ENCODE results near the gene UBE2D4. TPM values are rescaled to one million over a fixed set of nuclear protein-coding genes. Genes with fewer than 3 reads are reported as not detected.
"Not testable (repeated sequence)": the region's sequence is repeated elsewhere in the genome, so short reads cannot be mapped to it uniquely, and the experiment has no call there.

UBE2D4 gene
- total and polyA plus RNA-seq, 7 donors, result 50.2 to 118 (median 67.1) TPM

GRCh38 chr7:43953071-43953470, 26.8 kb downstream of the UBE2D4 start:
- ATAC-seq (no peak), DNase-seq (no peak)
- no peaks in the 10 kb centered on the region for H3K27me3 ChIP-seq (ENCODE audit: insufficient read depth in 3 of 3, low read length in 2 of 3)
- H3K9me3 ChIP-seq, result no peaks in the 10 kb centered on the region
- peaks cover 0 to 81% of the 10 kb centered on the region in 2 donors for H3K36me3 ChIP-seq (ENCODE audit: insufficient read depth in 1 of 2, low read depth in 1 of 2)
- no peak for TF ChIP-seq CTCF (IDR thresholded peaks at IDR 0.05)
- WGBS, 3 donors, result 95 to 97% (median 96%) methylated on average over 5 of the region's 5 CpGs
- intact Hi-C loops (cut with DNase I), result no loop called here
- H3K4me3 ChIP-seq, result no peak overlapping the region
- H3K4me1 ChIP-seq, result no peaks in the 10 kb centered on the region
- H3K27ac ChIP-seq, result no peak overlapping the region

DNA sequence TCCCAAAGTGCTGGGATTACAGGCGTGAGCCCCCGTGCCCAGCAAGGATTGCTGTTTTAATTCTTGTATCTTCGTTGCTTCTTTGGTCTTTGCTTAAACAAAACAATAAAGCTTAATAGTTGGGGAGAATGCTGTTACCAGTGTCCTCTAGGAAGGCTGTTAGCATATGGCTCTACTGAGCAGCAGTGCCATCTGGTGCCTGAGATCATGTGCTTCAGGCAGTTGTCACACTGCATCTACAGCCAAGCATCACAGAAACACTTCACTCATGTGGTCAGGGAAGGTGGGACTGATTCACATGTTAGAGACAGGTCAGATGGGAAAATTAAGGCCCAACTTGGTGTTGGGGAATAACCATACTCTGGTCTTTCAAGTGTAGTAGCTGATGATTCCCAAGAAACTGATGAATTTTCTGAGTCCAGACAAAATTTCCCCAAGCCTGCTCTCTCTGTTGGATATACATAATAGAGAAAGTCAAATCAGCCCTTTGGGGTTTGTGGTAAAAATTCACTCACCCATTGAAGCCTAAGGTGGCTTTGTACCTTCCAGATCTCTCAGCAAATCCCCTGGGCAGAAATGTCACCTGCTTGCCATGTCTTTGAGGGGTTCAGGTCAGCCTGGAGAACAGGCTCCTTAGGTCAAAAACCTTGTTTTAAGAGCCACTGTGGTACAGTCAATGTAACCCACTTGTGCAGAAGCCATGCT, 28.4 kb downstream of the UBE2D4 start:
- Histone ChIP-seq H3K9me3 (no peaks in the 10 kb centered on the region), H3K27ac (no peak overlapping the region), H3K4me1 (no peaks in the 10 kb centered on the region), H3K36me3 (ENCODE audit: insufficient read depth in 1 of 2, low read depth in 1 of 2) (peaks cover 0 to 65% of the 10 kb centered on the region in 2 donors), H3K27me3 (ENCODE audit: insufficient read depth in 3 of 3, low read length in 2 of 3) (no peaks in the 10 kb centered on the region), H3K4me3 (no peak overlapping the region)
- DNase-seq (no peak), ATAC-seq (peak; percentile 76 to 83 (median 81))
- WGBS, 3 donors, result 63 to 77% (median 65%) methylated on average over 3 of the region's 3 CpGs
- intact Hi-C loops (cut with DNase I), result no loop called here
- TF ChIP-seq CTCF (IDR thresholded peaks at IDR 0.05), result peak; percentile 38

- intact Hi-C loops (cut with DNase I), result no loop called here
- H3K27me3 ChIP-seq (ENCODE audit: insufficient read depth in 3 of 3, low read length in 2 of 3), result no peaks in the 10 kb centered on the region
- WGBS, 3 donors, result 70 to 76% (median 74%) methylated on average over 3 of the region's 3 CpGs
- H3K4me3 ChIP-seq, result no peak overlapping the region
- TF ChIP-seq CTCF (IDR thresholded peaks at IDR 0.05), result no peak
- H3K4me1 ChIP-seq, result no peaks in the 10 kb centered on the region
- H3K27ac ChIP-seq, result no peak overlapping the region
- H3K9me3 ChIP-seq, result no peaks in the 10 kb centered on the region
- DNase-seq (no peak), ATAC-seq (no peak)
- H3K36me3 ChIP-seq (ENCODE audit: insufficient read depth in 1 of 2, low read depth in 1 of 2), result peaks cover 0 to 51% of the 10 kb centered on the region in 2 donors
These were observed 29.8 kb downstream of the UBE2D4 start for GRCh38 chr7:43956027-43956426.

DNA sequence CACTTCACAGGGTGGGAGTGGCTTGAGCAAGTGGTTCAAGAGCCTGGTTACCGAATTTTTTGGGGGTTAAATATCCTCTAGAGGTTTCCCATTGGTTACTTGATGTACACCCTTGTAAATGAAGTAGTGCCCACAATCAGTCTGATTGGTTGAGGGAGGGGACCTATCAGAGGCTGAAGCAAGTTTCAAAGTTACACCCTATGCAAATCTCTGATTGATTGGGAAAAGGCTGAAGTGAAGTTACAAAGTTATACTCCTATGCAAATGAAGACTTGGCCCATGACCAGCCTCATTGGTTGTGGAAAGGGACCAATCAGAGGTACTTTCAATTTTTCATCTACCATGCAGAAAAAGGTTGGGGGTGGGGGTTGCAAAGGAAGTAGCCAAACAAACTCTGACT, 34.7 kb downstream of the UBE2D4 start:
- no peaks in the 10 kb centered on the region for H3K9me3 ChIP-seq
- intact Hi-C loops (cut with DNase I), result no loop called here

GRCh38 chr7:43966392-43966791, 40.2 kb downstream of the UBE2D4 start:
- H3K27me3 ChIP-seq (ENCODE audit: insufficient read depth in 3 of 3, low read length in 2 of 3); H3K9me3 ChIP-seq; H3K36me3 ChIP-seq (ENCODE audit: insufficient read depth in 1 of 2, low read depth in 1 of 2); intact Hi-C loops (cut with DNase I); H3K4me1 ChIP-seq; H3K27ac ChIP-seq; H3K4me3 ChIP-seq; ATAC-seq; DNase-seq: not testable (repeated sequence)
- 94 to 100% (median 97%) methylated on average over 2 to 3 of the region's 3 CpGs for WGBS, 3 donors

More for the DNA sequence above, 34.7 kb downstream of the UBE2D4 start:
- ATAC-seq, result no peak
- H3K4me3 ChIP-seq, result no peak overlapping the region
- peaks cover 0 to 7% of the 10 kb centered on the region in 2 donors for H3K36me3 ChIP-seq (ENCODE audit: insufficient read depth in 1 of 2, low read depth in 1 of 2)
- H3K4me1 ChIP-seq, result no peaks in the 10 kb centered on the region
- no peaks in the 10 kb centered on the region for H3K27me3 ChIP-seq (ENCODE audit: insufficient read depth in 3 of 3, low read length in 2 of 3)
- no peak for TF ChIP-seq CTCF (IDR thresholded peaks at IDR 0.05)
- 18 to 25% (median 23%) methylated on average over 1 of the region's 1 CpG for WGBS, 3 donors
- DNase-seq, result no peak
- H3K27ac ChIP-seq, result no peak overlapping the region

DNA sequence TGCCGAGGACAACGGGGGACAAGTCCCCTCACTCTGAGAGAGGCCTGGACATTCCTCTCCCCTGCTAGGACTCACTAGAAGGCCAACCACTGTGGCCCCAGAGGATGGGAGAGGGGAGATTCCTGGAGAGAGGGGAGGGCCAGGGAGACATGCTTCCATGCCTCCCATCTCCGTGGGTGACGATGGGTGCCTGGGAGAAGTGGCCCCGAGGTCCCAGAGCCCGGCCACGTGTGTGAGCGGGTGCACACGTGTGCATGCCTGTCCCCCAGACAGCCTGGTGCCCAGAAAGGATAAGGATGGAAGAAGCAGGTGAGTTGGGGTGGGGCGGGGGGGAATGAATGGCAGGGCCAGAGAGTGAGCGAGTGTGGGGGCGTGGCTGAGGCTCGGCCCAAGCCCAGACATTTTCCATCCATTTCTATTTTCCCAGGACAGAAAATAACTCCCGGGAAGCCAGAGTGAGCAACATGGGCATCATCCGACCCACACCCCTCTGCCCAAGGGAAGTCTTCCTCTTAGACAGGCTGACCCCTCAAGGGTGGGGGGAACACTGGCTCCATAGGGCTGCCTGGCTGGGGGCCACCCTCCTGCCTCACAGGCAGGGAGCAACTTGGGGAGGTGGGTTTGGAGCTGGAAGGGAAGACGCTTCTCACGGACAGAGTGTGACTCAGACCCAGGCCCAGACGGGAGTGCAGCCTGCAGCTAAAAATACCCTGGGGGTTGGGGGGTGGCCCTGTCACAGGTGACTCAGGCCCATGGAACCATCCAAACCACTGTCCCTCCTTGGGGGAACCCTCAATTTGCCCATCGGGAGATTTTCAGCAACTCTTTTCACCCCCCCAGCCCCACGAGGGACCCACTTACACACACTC, 42.2 kb downstream of the UBE2D4 start:
- H3K4me1 ChIP-seq; H3K9me3 ChIP-seq; H3K4me3 ChIP-seq; H3K36me3 ChIP-seq (ENCODE audit: insufficient read depth in 1 of 2, low read depth in 1 of 2); intact Hi-C loops (cut with DNase I); DNase-seq; H3K27ac ChIP-seq; H3K27me3 ChIP-seq (ENCODE audit: insufficient read depth in 3 of 3, low read length in 2 of 3): not testable (repeated sequence)
- WGBS, 3 donors, result 81 to 85% (median 84%) methylated on average over 9 to 17 of the region's 20 CpGs
- ATAC-seq, result peak; percentile 91 to 96 (median 95)

GRCh38 chr7:43969586-43969985, 43.4 kb downstream of the UBE2D4 start:
- H3K27me3 ChIP-seq (ENCODE audit: insufficient read depth in 3 of 3, low read length in 2 of 3); H3K36me3 ChIP-seq (ENCODE audit: insufficient read depth in 1 of 2, low read depth in 1 of 2); intact Hi-C loops (cut with DNase I); H3K9me3 ChIP-seq; H3K4me3 ChIP-seq; H3K4me1 ChIP-seq; DNase-seq; ATAC-seq; H3K27ac ChIP-seq: not testable (repeated sequence)
- 94 to 99% (median 95%) methylated on average over 9 to 11 of the region's 11 CpGs for WGBS, 3 donors
